ENCODE data around the gene CCDC170. TPM values are rescaled to one million over a fixed set of nuclear protein-coding genes. Genes with fewer than 3 reads are reported as not detected.
"Not testable (repeated sequence)": the region's sequence is repeated elsewhere in the genome, so short reads cannot be mapped to it uniquely, and the experiment has no call there.

Gene CCDC170
- total and polyA plus RNA-seq, 4 donors: 0.05 to 5.4 (median 1.1) TPM

DNA sequence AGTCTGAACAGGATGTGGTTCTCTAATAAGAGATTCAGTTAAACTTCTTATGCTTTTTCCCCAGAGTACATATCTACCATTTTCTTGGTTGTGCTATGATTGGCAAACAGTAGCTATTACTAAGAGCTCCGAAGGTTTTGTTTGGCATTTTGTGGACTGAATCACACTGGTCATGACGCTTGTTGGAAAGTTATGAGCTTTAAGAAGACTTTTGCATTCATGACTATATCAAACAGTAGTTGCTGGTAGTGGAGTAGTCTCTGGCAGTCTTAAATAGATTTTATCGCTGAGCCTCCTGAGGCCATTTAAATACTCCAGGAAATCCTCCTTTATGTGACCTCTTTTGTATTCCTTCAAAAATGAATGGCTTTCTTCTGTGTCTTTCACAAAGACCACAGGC lies 40.8 kb downstream of the CCDC170 start:
- no peaks in the 10 kb centered on the region for H3K27me3 ChIP-seq (ENCODE audit: control insufficient read depth in 1 of 2, insufficient read depth in 2 of 2, low read length in 1 of 2)
- H3K36me3 ChIP-seq (ENCODE audit: control insufficient read depth in 1 of 2, insufficient read depth in 2 of 2, low read length in 1 of 2): no peaks in the 10 kb centered on the region
- H3K4me1 ChIP-seq (ENCODE audit: control insufficient read depth in 1 of 2, insufficient read depth in 2 of 2, low read length in 2 of 2): no peaks in the 10 kb centered on the region
- no peak overlapping the region for H3K4me3 ChIP-seq (ENCODE audit: low read length in 2 of 2)
- no peak overlapping the region for H3K27ac ChIP-seq (ENCODE audit: low read depth in 1 of 2, low read length in 2 of 2)
- H3K9me3 ChIP-seq (ENCODE audit: control insufficient read depth, low read length): no peaks in the 10 kb centered on the region
- WGBS, 2 donors: 32 to 34% methylated on average over 3 of the region's 3 CpGs
- ATAC-seq (ENCODE audit: low FRiP score) (no peak), DNase-seq (no peak)
- intact Hi-C loops (cut with DNase I): no loop called here

DNA sequence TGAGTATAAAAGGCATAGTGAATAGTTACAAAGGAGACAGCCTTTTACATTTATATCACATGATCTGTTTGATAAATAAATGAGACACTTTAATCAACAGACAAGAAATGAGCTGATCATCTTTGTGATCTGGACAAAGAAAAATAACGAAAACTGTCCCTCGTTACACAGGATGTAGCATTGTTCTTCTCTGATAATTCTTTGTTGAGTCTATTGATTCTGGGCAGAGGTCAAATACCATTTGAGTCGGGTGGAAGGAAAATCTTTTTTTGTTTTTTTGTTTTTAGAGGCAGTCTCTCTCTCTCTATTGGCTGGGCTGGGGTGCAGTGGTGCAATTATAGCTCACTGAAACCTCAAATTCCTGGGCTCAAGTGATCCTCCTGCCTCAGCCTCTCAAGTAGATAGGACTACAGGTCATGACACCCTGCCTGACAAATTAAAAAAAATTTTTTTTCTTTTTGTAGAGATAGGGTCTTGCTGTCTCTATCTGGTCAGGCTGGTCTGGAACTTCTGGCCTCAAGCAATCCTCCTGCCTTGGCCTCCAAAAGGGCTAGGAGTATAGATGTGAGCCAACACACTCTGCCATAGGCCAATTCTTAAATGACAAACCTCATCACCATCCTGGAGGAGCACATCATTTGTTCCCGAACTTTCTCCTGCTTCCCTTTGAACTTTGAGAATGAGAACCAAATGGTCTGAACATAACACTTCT lies 41.8 kb downstream of the CCDC170 start:
- no peak overlapping the region for H3K27ac ChIP-seq (ENCODE audit: low read depth in 1 of 2, low read length in 2 of 2)
- H3K36me3 ChIP-seq (ENCODE audit: control insufficient read depth in 1 of 2, insufficient read depth in 2 of 2, low read length in 1 of 2): no peaks in the 10 kb centered on the region
- H3K27me3 ChIP-seq (ENCODE audit: control insufficient read depth in 1 of 2, insufficient read depth in 2 of 2, low read length in 1 of 2): no peaks in the 10 kb centered on the region
- no peak overlapping the region for H3K4me3 ChIP-seq (ENCODE audit: low read length in 2 of 2)
- intact Hi-C loops (cut with DNase I): no loop called here
- no peak for DNase-seq
- peaks cover 2% of the 10 kb centered on the region for H3K9me3 ChIP-seq (ENCODE audit: control insufficient read depth, low read length)
- H3K4me1 ChIP-seq (ENCODE audit: control insufficient read depth in 1 of 2, insufficient read depth in 2 of 2, low read length in 2 of 2): no peaks in the 10 kb centered on the region
- ATAC-seq (ENCODE audit: low FRiP score): no peak
- 63 to 66% methylated on average over 4 of the region's 4 CpGs for WGBS, 2 donors

DNA sequence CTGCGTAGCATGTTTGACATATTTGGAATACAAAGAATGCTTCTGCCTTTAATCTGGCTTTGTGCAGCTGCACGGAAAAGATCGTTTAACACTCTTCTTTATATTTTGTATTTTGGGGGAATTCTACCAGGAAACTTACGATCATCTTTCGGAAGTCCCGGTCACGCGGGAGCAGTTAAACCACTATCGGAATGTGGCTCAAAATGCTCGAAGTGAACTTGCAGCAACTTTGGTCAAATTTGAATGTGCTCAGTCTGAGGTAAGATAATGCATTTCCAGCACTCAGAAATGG lies 42.3 kb downstream of the CCDC170 start:
- intact Hi-C loops (cut with DNase I): no loop called here
- H3K9me3 ChIP-seq (ENCODE audit: control insufficient read depth, low read length): peaks cover 4% of the 10 kb centered on the region
- no peaks in the 10 kb centered on the region for H3K27me3 ChIP-seq (ENCODE audit: control insufficient read depth in 1 of 2, insufficient read depth in 2 of 2, low read length in 1 of 2)
- no peak overlapping the region for H3K4me3 ChIP-seq (ENCODE audit: low read length in 2 of 2)
- ATAC-seq (ENCODE audit: low FRiP score) (no peak), DNase-seq (no peak)
- no peaks in the 10 kb centered on the region for H3K4me1 ChIP-seq (ENCODE audit: control insufficient read depth in 1 of 2, insufficient read depth in 2 of 2, low read length in 2 of 2)
- WGBS, 2 donors: 67 to 81% methylated on average over 10 of the region's 10 CpGs
- H3K36me3 ChIP-seq (ENCODE audit: control insufficient read depth in 1 of 2, insufficient read depth in 2 of 2, low read length in 1 of 2): no peaks in the 10 kb centered on the region
- no peak overlapping the region for H3K27ac ChIP-seq (ENCODE audit: low read depth in 1 of 2, low read length in 2 of 2)

DNA sequence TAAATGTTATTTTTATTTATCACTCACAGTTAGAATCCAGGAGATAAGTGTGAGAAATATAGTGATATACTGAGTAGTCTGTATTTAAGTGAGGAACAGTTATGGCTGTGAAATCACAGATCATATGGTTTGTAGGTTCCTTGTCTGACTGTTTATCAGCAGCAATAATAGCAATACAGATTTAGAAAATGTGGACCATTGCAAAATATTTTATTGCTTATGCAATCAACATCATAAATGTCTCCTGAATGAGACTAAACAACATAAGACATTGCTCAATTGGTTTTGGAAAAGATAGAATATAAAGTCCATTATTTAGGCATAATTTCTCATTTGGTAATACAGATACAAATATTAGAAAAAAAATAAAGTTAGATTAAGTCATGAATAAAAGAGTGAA lies 43.7 kb downstream of the CCDC170 start:
- Histone ChIP-seq H3K36me3 (ENCODE audit: control insufficient read depth in 1 of 2, insufficient read depth in 2 of 2, low read length in 1 of 2) (no peaks in the 10 kb centered on the region), H3K4me3 (ENCODE audit: low read length in 2 of 2) (no peak overlapping the region), H3K9me3 (ENCODE audit: control insufficient read depth, low read length) (peaks cover 4% of the 10 kb centered on the region), H3K27me3 (ENCODE audit: control insufficient read depth in 1 of 2, insufficient read depth in 2 of 2, low read length in 1 of 2) (no peaks in the 10 kb centered on the region), H3K27ac (ENCODE audit: low read depth in 1 of 2, low read length in 2 of 2) (no peak overlapping the region), H3K4me1 (ENCODE audit: control insufficient read depth in 1 of 2, insufficient read depth in 2 of 2, low read length in 2 of 2) (no peaks in the 10 kb centered on the region)
- DNase-seq (no peak), ATAC-seq (ENCODE audit: low FRiP score) (no peak)
- intact Hi-C loops (cut with DNase I): no loop called here

DNA sequence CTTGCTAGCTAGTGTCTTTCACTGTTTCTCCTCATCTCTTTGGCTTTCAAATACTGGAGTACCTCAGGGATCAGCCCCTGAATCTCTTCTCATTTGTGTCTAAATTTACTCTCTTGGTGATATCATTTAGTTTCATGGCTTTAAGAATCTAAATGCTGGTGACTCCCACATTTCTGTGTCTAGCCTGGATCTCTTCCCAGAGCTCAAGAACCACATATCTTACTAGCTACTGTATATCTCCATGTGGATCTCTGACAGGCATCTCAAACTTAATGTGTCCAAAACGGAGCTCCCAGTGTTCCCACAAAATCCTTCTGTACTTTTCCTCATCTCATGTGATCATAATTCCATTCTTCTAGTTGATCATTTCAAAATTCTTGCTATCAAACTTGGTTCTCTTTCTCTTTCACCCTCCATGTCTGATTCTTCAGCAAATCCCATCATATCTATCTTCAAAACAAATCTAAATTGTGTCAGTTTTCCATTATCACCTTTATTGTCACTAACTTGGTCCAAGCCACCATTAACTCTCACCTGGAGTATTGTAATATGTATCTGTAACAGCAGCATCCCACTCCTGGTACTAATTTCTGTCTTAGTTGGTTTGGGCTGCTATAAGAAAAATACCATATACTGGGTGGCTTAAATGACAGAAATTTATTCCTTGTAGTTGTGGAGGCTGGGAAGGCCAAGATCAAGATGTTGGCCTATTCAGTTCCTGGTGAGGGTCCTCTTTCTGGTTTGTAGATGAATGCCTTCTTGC lies 45.9 kb downstream of the CCDC170 start:
- Histone ChIP-seq H3K4me3 (ENCODE audit: low read length in 2 of 2) (no peak overlapping the region), H3K27me3 (ENCODE audit: control insufficient read depth in 1 of 2, insufficient read depth in 2 of 2, low read length in 1 of 2) (no peaks in the 10 kb centered on the region), H3K4me1 (ENCODE audit: control insufficient read depth in 1 of 2, insufficient read depth in 2 of 2, low read length in 2 of 2) (no peaks in the 10 kb centered on the region), H3K36me3 (ENCODE audit: control insufficient read depth in 1 of 2, insufficient read depth in 2 of 2, low read length in 1 of 2) (no peaks in the 10 kb centered on the region), H3K27ac (ENCODE audit: low read depth in 1 of 2, low read length in 2 of 2) (no peak overlapping the region), H3K9me3 (ENCODE audit: control insufficient read depth, low read length) (peaks cover 4% of the 10 kb centered on the region)
- no peak for ATAC-seq (ENCODE audit: low FRiP score)
- intact Hi-C loops (cut with DNase I): no loop called here
- DNase-seq: no peak
- 28 to 36% methylated on average over 1 of the region's 1 CpG for WGBS, 2 donors

DNA sequence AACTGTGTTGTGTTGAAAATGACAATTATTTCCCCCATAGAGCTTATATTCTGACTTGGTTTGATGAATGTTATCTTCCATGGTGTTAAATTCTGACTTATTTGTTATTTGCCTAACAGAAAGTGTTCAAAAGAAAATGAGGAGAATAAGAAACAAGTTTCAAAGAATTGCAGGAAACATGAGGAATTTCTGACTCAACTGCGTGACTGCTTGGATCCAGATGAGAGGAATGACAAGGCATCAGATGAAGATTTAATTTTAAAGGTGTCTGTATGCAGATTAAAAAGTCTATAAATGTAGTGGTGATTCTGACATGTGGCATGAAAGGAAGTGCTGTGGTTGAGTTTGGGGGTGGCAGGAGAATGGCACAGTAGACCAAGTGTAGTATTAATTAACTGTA lies 50.6 kb downstream of the CCDC170 start:
- intact Hi-C loops (cut with DNase I): no loop called here

DNA sequence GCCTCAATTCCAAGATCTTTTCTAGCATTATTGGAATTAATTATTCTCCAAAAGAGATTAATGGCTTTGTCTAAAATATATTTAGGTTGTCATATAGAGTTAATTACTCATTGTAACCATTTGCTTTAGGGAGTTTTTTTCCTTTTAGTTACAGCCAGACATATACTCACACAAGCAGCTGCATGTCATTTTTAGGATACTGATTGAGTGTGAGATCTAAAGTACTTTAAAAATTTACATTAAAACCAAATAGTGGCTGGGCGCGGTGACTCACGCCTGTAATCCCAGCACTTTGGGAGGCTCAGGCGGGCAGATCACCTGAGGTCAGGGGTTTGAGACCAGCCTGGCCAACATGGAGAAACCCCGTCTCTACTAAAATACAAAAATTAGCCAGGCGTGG lies 51.1 kb downstream of the CCDC170 start:
- H3K9me3 ChIP-seq (ENCODE audit: control insufficient read depth, low read length); H3K4me3 ChIP-seq (ENCODE audit: low read length in 2 of 2); ATAC-seq (ENCODE audit: low FRiP score); DNase-seq; H3K27me3 ChIP-seq (ENCODE audit: control insufficient read depth in 1 of 2, insufficient read depth in 2 of 2, low read length in 1 of 2); H3K4me1 ChIP-seq (ENCODE audit: control insufficient read depth in 1 of 2, insufficient read depth in 2 of 2, low read length in 2 of 2); intact Hi-C loops (cut with DNase I); H3K36me3 ChIP-seq (ENCODE audit: control insufficient read depth in 1 of 2, insufficient read depth in 2 of 2, low read length in 1 of 2); H3K27ac ChIP-seq (ENCODE audit: low read depth in 1 of 2, low read length in 2 of 2): not testable (repeated sequence)
- 95 to 96% methylated on average over 6 of the region's 6 CpGs for WGBS, 2 donors

More for the DNA sequence above, 50.6 kb downstream of the CCDC170 start:
- no peak for DNase-seq
- Histone ChIP-seq H3K27ac (ENCODE audit: low read depth in 1 of 2, low read length in 2 of 2) (no peak overlapping the region), H3K36me3 (ENCODE audit: control insufficient read depth in 1 of 2, insufficient read depth in 2 of 2, low read length in 1 of 2) (no peaks in the 10 kb centered on the region), H3K4me1 (ENCODE audit: control insufficient read depth in 1 of 2, insufficient read depth in 2 of 2, low read length in 2 of 2) (no peaks in the 10 kb centered on the region), H3K9me3 (ENCODE audit: control insufficient read depth, low read length) (peaks cover 4% of the 10 kb centered on the region), H3K27me3 (ENCODE audit: control insufficient read depth in 1 of 2, insufficient read depth in 2 of 2, low read length in 1 of 2) (no peaks in the 10 kb centered on the region), H3K4me3 (ENCODE audit: low read length in 2 of 2) (no peak overlapping the region)
- ATAC-seq (ENCODE audit: low FRiP score): no peak
- 77 to 84% methylated on average over 1 of the region's 1 CpG for WGBS, 2 donors

DNA sequence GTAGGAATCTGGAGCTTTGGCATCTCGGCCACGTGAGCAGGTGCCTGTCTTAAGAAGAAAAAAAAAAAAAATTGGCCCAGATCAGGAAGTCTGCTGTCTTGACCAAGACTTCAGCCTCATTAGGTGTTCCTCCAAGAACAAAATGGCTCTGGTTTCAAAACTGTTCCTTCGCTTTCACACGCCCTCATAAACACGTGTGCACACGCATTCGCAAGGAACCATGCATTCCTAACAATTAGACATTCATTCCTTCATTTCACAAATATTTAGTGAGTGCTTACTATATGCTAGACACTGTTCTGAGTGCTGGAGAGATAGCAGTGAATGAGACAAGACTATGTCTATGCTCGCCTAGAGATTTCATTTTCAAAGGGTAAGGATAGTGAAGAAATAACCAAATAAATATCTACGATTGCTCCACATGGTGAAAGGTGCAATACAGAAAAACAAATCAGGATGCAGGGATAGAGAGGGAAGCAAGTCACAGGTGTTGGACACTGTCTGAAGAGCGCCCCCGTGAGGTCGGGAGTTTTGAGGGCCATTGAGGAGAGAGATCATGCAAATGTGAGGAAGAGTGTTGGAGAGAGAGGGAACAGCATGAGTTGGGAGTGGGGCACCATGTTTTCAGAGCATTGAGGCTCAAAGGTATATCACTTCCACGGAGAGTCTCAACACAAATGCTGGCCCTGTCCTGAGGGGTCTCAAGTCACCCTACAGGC lies 53.3 kb downstream of the CCDC170 start:
- 82 to 83% methylated on average over 13 of the region's 13 CpGs for WGBS, 2 donors
- Histone ChIP-seq H3K27ac (ENCODE audit: low read depth in 1 of 2, low read length in 2 of 2) (no peak overlapping the region), H3K9me3 (ENCODE audit: control insufficient read depth, low read length) (peaks cover 4% of the 10 kb centered on the region), H3K36me3 (ENCODE audit: control insufficient read depth in 1 of 2, insufficient read depth in 2 of 2, low read length in 1 of 2) (no peaks in the 10 kb centered on the region), H3K27me3 (ENCODE audit: control insufficient read depth in 1 of 2, insufficient read depth in 2 of 2, low read length in 1 of 2) (no peaks in the 10 kb centered on the region), H3K4me1 (ENCODE audit: control insufficient read depth in 1 of 2, insufficient read depth in 2 of 2, low read length in 2 of 2) (no peaks in the 10 kb centered on the region), H3K4me3 (ENCODE audit: low read length in 2 of 2) (no peak overlapping the region)
- DNase-seq (no peak), ATAC-seq (ENCODE audit: low FRiP score) (no peak)
- intact Hi-C loops (cut with DNase I): no loop called here

DNA sequence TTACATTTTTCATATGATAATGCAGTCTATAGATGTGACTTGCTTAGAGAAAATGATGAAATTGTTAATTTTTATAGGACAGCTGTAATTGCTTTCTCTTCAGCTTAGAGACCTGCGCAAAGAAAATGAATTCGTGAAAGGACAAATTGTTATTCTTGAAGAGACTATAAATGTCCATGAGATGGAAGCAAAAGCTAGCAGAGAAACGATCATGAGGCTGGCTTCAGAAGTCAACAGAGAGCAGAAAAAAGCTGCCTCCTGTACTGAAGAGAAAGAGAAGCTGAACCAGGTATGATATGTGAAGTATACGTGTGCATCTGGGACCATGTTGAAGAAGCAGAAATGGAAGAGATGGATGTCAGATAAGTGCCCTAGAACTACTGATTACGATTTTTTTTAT lies 54.4 kb downstream of the CCDC170 start:
- H3K27ac ChIP-seq (ENCODE audit: low read depth in 1 of 2, low read length in 2 of 2): no peak overlapping the region
- no peak overlapping the region for H3K4me3 ChIP-seq (ENCODE audit: low read length in 2 of 2)
- H3K36me3 ChIP-seq (ENCODE audit: control insufficient read depth in 1 of 2, insufficient read depth in 2 of 2, low read length in 1 of 2): no peaks in the 10 kb centered on the region
- peaks cover 4% of the 10 kb centered on the region for H3K9me3 ChIP-seq (ENCODE audit: control insufficient read depth, low read length)
- H3K27me3 ChIP-seq (ENCODE audit: control insufficient read depth in 1 of 2, insufficient read depth in 2 of 2, low read length in 1 of 2): no peaks in the 10 kb centered on the region
- H3K4me1 ChIP-seq (ENCODE audit: control insufficient read depth in 1 of 2, insufficient read depth in 2 of 2, low read length in 2 of 2): no peaks in the 10 kb centered on the region
- ATAC-seq (ENCODE audit: low FRiP score) (no peak), DNase-seq (no peak)
- intact Hi-C loops (cut with DNase I): no loop called here
- WGBS, 2 donors: 87 to 88% methylated on average over 5 of the region's 5 CpGs
